ENCODE measurements around the gene IFNL2. TPM values are rescaled to one million over a fixed set of nuclear protein-coding genes. Genes with fewer than 3 reads are reported as not detected.

IFNL2 gene
- total RNA-seq, 1 donor from 2014 or later = not detected

GRCh38 chr19:39246951-39247669, 21.1 kb upstream of the IFNL2 start:
- no peak overlapping the region for H3K4me3 ChIP-seq (ENCODE audit: low read depth, low read length)
- no peak for FAIRE-seq
- peaks cover 21% of the 10 kb centered on the region for H3K27me3 ChIP-seq (ENCODE audit: control insufficient read depth, insufficient read depth, low read length)
- no peak for DNase-seq (ENCODE audit: low read depth)
- H3K36me3 ChIP-seq (ENCODE audit: control insufficient read depth, insufficient read depth, low read length) = no peaks in the 10 kb centered on the region
- TF ChIP-seq CTCF (IDR thresholded peaks at IDR 0.05; ENCODE audit: insufficient read depth, low read length, severe bottlenecking) = no peak

DNA sequence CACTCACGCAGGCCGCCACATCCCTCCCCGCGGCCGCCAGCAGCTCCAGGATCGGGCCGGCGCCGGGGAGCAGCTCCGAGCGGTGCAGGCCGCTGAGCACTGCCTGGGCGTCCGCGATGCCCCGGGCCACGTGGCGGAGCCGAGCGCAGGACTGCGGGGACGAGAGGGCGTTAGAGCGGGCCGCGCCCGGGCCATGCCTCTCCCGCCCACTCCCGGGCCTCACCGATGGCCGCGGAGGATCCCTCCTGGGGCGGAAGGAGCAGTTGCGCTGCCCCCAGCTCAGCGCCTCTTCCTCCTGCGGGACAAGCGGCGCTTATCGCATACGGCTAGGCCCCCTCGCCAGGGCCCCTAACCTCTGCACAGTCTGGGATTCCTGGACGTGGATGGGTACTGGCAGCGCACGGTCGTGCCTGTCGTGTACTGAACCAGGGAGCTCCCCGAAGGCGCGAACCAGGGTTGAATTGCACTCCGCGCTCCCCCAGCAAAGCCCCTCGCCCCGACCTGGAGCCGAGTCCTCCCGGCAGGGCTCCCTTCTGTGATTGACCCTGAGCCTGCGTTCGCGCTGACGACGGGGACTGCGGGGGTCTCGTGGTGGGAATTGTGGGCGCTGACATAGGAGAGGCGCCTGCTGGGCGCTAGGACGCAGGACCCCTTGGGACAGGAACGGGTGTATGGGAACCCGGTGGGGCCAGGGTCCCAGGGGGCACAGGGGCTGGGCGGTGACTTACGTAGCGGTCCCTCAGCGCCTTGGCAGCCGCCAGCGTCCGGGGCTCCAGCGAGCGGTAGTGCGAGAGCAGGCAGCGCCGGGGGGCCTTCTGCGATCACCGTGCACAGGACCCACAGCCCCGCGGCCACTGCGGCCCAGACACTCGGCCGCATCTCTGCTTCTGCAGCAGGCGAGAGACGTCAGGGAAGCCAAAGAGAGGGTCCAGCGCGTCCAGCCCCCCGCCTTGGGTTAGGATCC, 20.2 kb upstream of the IFNL2 start:
- FAIRE-seq (no peak), DNase-seq (ENCODE audit: low read depth) (no peak)
- TF ChIP-seq CTCF (IDR thresholded peaks at IDR 0.05; ENCODE audit: insufficient read depth, low read length, severe bottlenecking) = no peak
- Histone ChIP-seq H3K27me3 (ENCODE audit: control insufficient read depth, insufficient read depth, low read length) (peaks cover 21% of the 10 kb centered on the region), H3K4me3 (ENCODE audit: low read depth, low read length) (no peak overlapping the region), H3K36me3 (ENCODE audit: control insufficient read depth, insufficient read depth, low read length) (no peaks in the 10 kb centered on the region)

- Histone ChIP-seq H3K36me3 (ENCODE audit: control insufficient read depth, insufficient read depth, low read length) (no peaks in the 10 kb centered on the region), H3K27me3 (ENCODE audit: control insufficient read depth, insufficient read depth, low read length) (peaks cover 21% of the 10 kb centered on the region), H3K4me3 (ENCODE audit: low read depth, low read length) (no peak within 1 kb of the TSS)
- FAIRE-seq (no peak), DNase-seq (ENCODE audit: low read depth) (no peak)
- no peak for TF ChIP-seq CTCF (IDR thresholded peaks at IDR 0.05; ENCODE audit: insufficient read depth, low read length, severe bottlenecking)
These were observed 19.4 kb upstream of the IFNL2 start, which contains the start of gene IFNL4 for GRCh38 chr19:39248806-39249205. Gene IFNL4 (minus strand): TSS chr19:39248856.

DNA sequence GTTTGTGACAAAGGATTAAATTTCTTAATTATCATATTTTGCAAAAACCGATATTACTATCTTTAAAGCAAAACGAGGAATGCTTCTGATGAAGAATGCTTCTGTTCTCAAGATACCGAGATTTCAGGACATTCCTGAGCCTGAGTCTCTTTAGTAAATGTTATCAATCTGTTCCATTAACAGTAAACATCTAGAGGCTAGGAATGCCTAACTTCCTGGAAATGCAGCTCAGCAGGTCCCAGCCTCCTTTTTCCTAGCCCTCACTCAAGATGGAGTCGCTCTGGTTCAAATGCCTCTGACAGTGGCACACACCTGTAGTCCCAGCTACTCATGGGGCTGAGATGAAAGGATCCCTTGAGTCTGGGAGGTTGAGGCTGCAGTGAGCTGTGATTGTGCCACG, 17.1 kb upstream of the IFNL2 start:
- Histone ChIP-seq H3K27me3 (ENCODE audit: control insufficient read depth, insufficient read depth, low read length) (peaks cover 22% of the 10 kb centered on the region), H3K4me3 (ENCODE audit: low read depth, low read length) (no peak overlapping the region), H3K36me3 (ENCODE audit: control insufficient read depth, insufficient read depth, low read length) (no peaks in the 10 kb centered on the region)
- TF ChIP-seq CTCF (IDR thresholded peaks at IDR 0.05; ENCODE audit: insufficient read depth, low read length, severe bottlenecking) = no peak
- FAIRE-seq (no peak), DNase-seq (ENCODE audit: low read depth) (no peak)

GRCh38 chr19:39251846-39252245, 16.4 kb upstream of the IFNL2 start:
- DNase-seq (ENCODE audit: low read depth) = no peak
- H3K36me3 ChIP-seq (ENCODE audit: control insufficient read depth, insufficient read depth, low read length) = no peaks in the 10 kb centered on the region
- H3K27me3 ChIP-seq (ENCODE audit: control insufficient read depth, insufficient read depth, low read length) = peaks cover 22% of the 10 kb centered on the region
- no peak overlapping the region for H3K4me3 ChIP-seq (ENCODE audit: low read depth, low read length)
- no peak for TF ChIP-seq CTCF (IDR thresholded peaks at IDR 0.05; ENCODE audit: insufficient read depth, low read length, severe bottlenecking)
- FAIRE-seq = no peak

Measured in bronchial epithelial cell (primary cell).